ENCODE measurements around the gene PTDSS2.

Gene PTDSS2

DNA sequence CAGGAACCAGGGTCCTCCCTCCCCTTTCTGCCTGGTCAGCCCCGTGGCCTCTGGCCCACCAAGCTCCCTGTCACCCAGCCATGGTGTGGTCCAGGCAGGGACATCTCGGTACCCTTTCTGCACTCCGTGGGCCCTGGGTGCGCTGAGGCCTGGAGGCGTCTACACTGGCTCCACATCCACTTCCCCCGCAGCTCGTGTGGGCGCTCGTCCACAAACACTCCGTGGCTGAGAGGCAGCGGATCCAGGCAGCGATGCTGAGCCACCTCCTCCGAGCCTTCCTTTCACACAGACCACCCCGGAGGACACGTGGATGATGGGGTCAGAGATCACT lies 40.8 kb downstream of the PTDSS2 start:
- peaks cover 17% of the 10 kb centered on the region for H3K36me3 ChIP-seq (ENCODE audit: control insufficient read depth, insufficient read depth, low read length)
- no peak overlapping the region for H3K27ac ChIP-seq (ENCODE audit: insufficient read depth, low read length, poor library complexity, severe bottlenecking)
- no peak overlapping the region for H3K4me3 ChIP-seq (ENCODE audit: insufficient read depth, low read depth, low read length, poor library complexity, severe bottlenecking)
- no peaks in the 10 kb centered on the region for H3K27me3 ChIP-seq (replicated peaks; ENCODE audit: control insufficient read depth, insufficient read depth, low read length, poor library complexity, severe bottlenecking)
- H3K9me3 ChIP-seq (ENCODE audit: control insufficient read depth, low read length), result no peaks in the 10 kb centered on the region
- no peak for DNase-seq
- H3K4me1 ChIP-seq (ENCODE audit: control insufficient read depth, insufficient read depth, low read length, poor library complexity, severe bottlenecking), result no peaks in the 10 kb centered on the region

DNA sequence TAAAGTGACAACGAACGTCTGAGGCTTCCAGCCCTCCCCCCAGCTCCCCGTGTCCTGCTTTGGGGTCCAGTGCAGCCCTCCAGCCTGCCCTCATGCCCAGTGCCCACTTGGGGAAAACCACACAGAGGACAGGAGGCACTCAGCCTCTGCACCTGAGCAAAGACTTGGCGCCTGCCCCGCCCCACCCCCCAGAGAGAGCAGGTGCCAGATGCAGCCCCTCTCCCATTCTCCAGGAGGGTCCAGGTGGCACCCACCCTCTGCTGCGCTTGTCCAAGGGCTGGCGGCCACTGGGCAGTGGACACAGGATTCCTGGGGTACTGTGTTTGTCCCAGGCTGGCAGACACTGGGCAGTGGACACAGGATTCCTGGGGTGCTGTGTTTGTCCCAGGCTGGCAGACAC lies 41.3 kb downstream of the PTDSS2 start:
- Histone ChIP-seq H3K9me3 (ENCODE audit: control insufficient read depth, low read length) (no peaks in the 10 kb centered on the region), H3K36me3 (ENCODE audit: control insufficient read depth, insufficient read depth, low read length) (peaks cover 18% of the 10 kb centered on the region), H3K27me3 (replicated peaks; ENCODE audit: control insufficient read depth, insufficient read depth, low read length, poor library complexity, severe bottlenecking) (no peaks in the 10 kb centered on the region), H3K4me1 (ENCODE audit: control insufficient read depth, insufficient read depth, low read length, poor library complexity, severe bottlenecking) (no peaks in the 10 kb centered on the region), H3K4me3 (ENCODE audit: insufficient read depth, low read depth, low read length, poor library complexity, severe bottlenecking) (no peak overlapping the region), H3K27ac (ENCODE audit: insufficient read depth, low read length, poor library complexity, severe bottlenecking) (no peak overlapping the region)
- DNase-seq, result no peak

DNA sequence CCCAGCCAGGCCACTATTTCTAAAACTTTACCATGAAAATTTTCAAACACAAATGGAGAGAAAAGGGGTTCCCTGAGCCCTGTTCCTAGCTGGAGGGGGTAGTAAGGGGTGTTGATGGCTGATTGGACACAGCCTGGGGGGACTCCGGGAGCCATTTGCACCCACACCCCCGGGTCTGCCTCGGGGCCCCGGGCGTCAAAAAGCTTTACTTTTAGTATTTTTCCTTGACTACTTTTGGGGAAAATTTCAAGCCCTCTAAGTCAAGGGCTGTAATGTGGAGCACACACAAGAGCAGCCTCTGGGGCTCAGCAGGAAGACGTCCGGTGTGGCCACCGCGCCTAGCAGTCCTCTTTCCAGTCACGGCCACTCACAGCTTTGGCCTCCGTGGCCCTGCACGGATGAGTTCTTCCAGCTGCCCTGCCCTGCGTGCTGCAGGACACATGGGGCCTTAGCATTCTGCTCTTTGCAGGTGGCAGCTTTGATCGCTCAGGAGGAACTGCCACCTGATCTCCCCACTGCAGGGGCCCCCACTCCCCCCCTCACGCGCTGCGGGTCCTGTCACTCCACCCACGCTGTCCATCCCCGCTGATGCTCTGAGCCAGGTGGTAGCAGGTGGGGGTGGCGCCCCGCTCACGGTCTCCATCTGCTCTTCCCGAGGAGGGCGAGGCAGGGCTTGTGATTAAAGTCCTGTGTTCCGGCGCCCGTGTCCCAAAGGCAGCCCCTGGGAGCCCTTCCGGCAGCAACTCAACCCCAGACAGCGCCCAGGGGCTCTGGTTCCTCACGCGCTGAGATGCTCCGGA lies 42.5 kb downstream of the PTDSS2 start:
- Histone ChIP-seq H3K4me3 (ENCODE audit: insufficient read depth, low read depth, low read length, poor library complexity, severe bottlenecking) (no peak overlapping the region), H3K9me3 (ENCODE audit: control insufficient read depth, low read length) (no peaks in the 10 kb centered on the region), H3K27ac (ENCODE audit: insufficient read depth, low read length, poor library complexity, severe bottlenecking) (no peak overlapping the region), H3K36me3 (ENCODE audit: control insufficient read depth, insufficient read depth, low read length) (peaks cover 31% of the 10 kb centered on the region), H3K4me1 (ENCODE audit: control insufficient read depth, insufficient read depth, low read length, poor library complexity, severe bottlenecking) (no peaks in the 10 kb centered on the region), H3K27me3 (replicated peaks; ENCODE audit: control insufficient read depth, insufficient read depth, low read length, poor library complexity, severe bottlenecking) (no peaks in the 10 kb centered on the region)
- DNase-seq, result no peak

DNA sequence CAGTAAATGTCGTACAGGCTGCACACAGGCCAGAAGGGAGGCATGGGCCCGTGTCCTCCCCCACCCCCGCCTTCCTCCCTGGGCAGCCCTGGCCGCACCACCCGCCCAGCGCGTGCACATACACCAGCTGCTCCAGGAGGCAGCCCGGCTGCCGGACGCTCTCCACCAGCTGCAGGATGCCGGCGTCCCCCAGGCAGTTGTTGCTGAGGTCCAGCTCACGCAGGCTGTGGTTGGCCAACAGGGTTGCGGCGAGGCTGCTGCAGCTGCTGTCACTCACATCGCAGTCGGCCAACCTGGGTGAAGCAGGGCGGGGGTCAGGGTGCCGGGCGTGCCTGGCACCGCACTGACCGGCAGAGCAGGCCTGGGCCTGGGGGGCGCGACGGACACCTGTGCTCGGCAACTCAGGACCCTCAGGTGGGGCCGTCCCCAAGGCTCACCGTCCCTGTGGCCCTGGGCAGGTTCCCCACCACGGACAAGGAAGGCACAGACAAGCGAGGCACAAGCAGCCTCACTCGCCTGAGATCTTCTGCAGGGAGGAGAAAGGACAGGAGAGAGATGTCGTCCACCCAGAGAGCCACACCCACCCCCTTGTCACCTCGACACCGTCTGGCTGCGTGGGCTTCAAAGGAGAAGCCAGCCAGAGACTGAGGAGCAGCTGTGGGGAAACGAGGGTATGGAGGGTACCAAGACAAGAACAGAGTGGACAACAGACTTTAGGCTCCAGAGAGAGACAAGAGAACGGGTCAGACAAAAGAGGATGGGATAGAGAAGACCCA lies 44.9 kb downstream of the PTDSS2 start:
- Histone ChIP-seq H3K27ac (ENCODE audit: insufficient read depth, low read length, poor library complexity, severe bottlenecking) (no peak overlapping the region), H3K9me3 (ENCODE audit: control insufficient read depth, low read length) (no peaks in the 10 kb centered on the region), H3K36me3 (ENCODE audit: control insufficient read depth, insufficient read depth, low read length) (peaks cover 54% of the 10 kb centered on the region), H3K4me3 (ENCODE audit: insufficient read depth, low read depth, low read length, poor library complexity, severe bottlenecking) (no peak overlapping the region), H3K27me3 (replicated peaks; ENCODE audit: control insufficient read depth, insufficient read depth, low read length, poor library complexity, severe bottlenecking) (no peaks in the 10 kb centered on the region), H3K4me1 (ENCODE audit: control insufficient read depth, insufficient read depth, low read length, poor library complexity, severe bottlenecking) (no peaks in the 10 kb centered on the region)
- DNase-seq, result no peak

DNA sequence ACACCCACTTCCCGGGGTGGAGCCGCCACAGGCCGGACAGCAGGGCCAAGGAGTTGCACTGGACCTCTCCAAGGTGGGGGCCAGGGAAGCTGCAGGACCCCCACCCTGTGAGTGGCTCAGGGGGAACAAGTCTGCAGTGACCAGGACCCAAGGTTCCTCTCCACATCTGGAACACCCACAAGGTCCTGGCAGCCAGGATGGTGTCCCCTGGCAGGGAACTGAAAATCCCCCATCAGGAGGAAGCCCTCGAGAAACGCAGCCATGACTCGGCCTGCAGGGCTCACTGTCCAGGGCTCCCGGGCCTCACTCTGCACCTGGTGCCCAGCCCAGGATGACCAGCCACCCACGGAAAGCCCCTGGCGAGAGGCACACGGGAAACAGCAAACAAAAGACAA lies 45.5 kb downstream of the PTDSS2 start:
- Histone ChIP-seq H3K4me1 (ENCODE audit: control insufficient read depth, insufficient read depth, low read length, poor library complexity, severe bottlenecking) (no peaks in the 10 kb centered on the region), H3K9me3 (ENCODE audit: control insufficient read depth, low read length) (no peaks in the 10 kb centered on the region), H3K27ac (ENCODE audit: insufficient read depth, low read length, poor library complexity, severe bottlenecking) (no peak overlapping the region), H3K4me3 (ENCODE audit: insufficient read depth, low read depth, low read length, poor library complexity, severe bottlenecking) (no peak overlapping the region), H3K36me3 (ENCODE audit: control insufficient read depth, insufficient read depth, low read length) (peaks cover 60% of the 10 kb centered on the region), H3K27me3 (replicated peaks; ENCODE audit: control insufficient read depth, insufficient read depth, low read length, poor library complexity, severe bottlenecking) (no peaks in the 10 kb centered on the region)
- no peak for DNase-seq

DNA sequence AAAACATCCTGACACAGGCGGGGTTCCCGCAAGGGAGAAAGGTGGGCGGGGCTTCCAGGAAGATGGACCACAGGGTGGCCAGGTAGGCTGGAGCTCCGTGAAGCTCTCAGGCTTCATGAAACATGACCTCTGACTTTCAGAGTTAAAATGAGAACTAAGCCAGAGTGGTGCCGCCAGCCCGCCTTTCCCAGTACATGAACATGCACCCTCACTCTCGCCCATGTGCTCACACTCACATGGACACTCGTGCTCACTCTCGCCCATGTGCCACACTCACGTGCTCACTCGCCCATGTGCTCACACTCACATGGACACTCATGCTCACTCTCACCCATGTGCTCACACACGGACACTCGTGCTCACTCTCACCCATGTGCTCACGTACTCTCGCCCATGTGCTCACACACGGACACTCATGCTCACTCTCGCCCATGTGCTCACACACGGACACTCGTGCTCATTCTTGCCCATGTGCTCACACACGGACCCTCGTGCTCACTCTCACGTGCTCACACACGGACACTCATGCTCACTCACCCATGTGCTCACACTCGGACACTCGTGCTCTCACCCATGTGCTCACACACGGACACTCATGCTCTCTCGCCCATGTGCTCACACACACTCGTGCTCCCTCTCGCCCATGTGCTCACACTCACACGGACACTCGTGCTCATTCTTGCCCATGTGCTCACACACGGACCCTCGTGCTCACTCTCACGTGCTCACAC lies 46.9 kb downstream of the PTDSS2 start:
- peaks cover 74% of the 10 kb centered on the region for H3K36me3 ChIP-seq (ENCODE audit: control insufficient read depth, insufficient read depth, low read length)
- H3K4me1 ChIP-seq (ENCODE audit: control insufficient read depth, insufficient read depth, low read length, poor library complexity, severe bottlenecking), result no peaks in the 10 kb centered on the region

DNA sequence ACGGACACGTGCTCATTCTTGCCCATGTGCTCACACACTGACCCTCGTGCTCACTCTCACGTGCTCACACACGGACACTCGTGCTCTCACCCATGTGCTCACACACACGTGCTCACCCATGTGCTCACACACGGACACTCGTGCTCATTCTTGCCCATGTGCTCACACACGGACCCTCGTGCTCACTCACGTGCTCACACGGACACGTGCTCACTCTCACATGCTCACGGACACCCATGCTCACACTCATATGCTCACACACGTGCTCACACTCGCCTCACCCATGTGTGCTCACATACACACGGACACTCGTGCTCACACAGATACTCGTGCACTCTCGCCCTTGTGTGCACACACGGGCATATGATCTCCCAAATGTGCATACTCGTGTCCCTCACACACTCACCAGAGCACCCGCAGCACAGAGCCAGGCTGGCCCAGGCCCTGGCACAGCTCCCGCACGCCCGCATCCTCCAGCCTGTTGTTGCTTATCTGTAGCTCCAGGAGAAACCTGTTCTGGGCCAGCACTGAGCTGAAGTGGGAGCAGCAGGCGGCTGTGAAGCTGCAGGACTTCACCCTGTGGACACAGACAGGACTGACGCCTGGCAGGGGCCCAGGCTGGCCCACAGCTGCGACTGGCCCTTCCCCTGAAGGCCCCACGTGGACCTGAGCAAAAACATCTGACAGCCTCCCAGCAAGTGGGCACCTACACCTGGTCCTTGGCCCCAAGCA lies 47.7 kb downstream of the PTDSS2 start:
- Histone ChIP-seq H3K9me3 (ENCODE audit: control insufficient read depth, low read length) (no peaks in the 10 kb centered on the region), H3K36me3 (ENCODE audit: control insufficient read depth, insufficient read depth, low read length) (peaks cover 74% of the 10 kb centered on the region), H3K4me3 (ENCODE audit: insufficient read depth, low read depth, low read length, poor library complexity, severe bottlenecking) (no peak overlapping the region), H3K27ac (ENCODE audit: insufficient read depth, low read length, poor library complexity, severe bottlenecking) (no peak overlapping the region), H3K27me3 (replicated peaks; ENCODE audit: control insufficient read depth, insufficient read depth, low read length, poor library complexity, severe bottlenecking) (no peaks in the 10 kb centered on the region), H3K4me1 (ENCODE audit: control insufficient read depth, insufficient read depth, low read length, poor library complexity, severe bottlenecking) (no peaks in the 10 kb centered on the region)
- no peak for DNase-seq

More for the DNA sequence above, 46.9 kb downstream of the PTDSS2 start:
- no peak for DNase-seq
- Histone ChIP-seq H3K27me3 (replicated peaks; ENCODE audit: control insufficient read depth, insufficient read depth, low read length, poor library complexity, severe bottlenecking) (no peaks in the 10 kb centered on the region), H3K4me3 (ENCODE audit: insufficient read depth, low read depth, low read length, poor library complexity, severe bottlenecking) (no peak overlapping the region), H3K27ac (ENCODE audit: insufficient read depth, low read length, poor library complexity, severe bottlenecking) (no peak overlapping the region), H3K9me3 (ENCODE audit: control insufficient read depth, low read length) (no peaks in the 10 kb centered on the region)

DNA sequence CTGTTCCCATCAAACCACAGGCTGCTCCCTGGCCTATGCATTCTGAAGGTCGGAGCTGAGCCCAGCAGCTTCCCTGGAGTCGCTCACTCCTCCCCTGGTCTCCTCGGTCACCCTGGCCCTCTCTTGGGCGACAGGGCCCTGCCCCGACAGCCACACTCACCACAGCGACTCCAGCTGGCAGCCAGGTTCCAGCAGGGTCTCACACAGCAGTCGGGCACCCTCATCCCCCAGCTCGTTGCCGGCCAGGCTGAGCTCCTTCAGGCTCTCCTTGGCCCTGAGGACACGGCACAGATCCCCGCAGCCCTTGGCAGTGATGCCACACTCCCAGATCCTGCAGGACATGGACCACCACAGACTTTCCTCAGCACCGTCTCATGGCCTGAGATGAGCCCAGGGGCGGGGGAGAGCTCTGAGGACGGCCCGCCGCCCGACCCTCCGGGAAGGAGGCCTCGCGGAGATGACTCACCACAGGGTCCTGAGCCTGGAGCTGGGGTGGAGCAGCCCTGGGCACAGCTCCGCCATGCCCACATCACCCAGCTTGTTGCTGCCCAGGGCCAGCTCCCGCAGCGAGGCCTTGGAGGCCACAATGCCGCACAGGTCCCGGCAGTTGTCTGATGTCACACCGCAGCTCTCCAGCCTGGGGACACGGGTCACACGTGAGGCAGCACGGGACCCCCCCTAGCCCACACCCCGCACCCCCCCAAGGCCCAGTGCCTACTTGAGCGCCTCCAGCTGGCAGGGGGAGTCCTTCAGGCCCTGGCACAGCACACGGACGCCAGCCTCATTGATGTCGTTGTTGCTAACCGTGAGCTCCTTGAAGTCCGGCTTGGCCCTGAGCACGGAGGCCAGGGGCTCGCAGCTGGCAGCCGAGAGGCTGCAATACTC lies 48.5 kb downstream of the PTDSS2 start:
- H3K36me3 ChIP-seq (ENCODE audit: control insufficient read depth, insufficient read depth, low read length), result peaks cover 74% of the 10 kb centered on the region
- no peaks in the 10 kb centered on the region for H3K9me3 ChIP-seq (ENCODE audit: control insufficient read depth, low read length)
- H3K4me3 ChIP-seq (ENCODE audit: insufficient read depth, low read depth, low read length, poor library complexity, severe bottlenecking), result no peak overlapping the region
- H3K27ac ChIP-seq (ENCODE audit: insufficient read depth, low read length, poor library complexity, severe bottlenecking), result no peak overlapping the region
- H3K4me1 ChIP-seq (ENCODE audit: control insufficient read depth, insufficient read depth, low read length, poor library complexity, severe bottlenecking), result peaks cover 2% of the 10 kb centered on the region
- H3K27me3 ChIP-seq (replicated peaks; ENCODE audit: control insufficient read depth, insufficient read depth, low read length, poor library complexity, severe bottlenecking), result no peaks in the 10 kb centered on the region
- no peak for DNase-seq
